Embryonic facial prominence (tissue), 1 donor: ENCODE results near the gene MCCC1.
"Not testable (repeated sequence)": the region's sequence is repeated elsewhere in the genome, so short reads cannot be mapped to it uniquely, and the experiment has no call there.

Experiments
- DNase-seq: peaks from one replicate; pipeline ENCODE4 v3.0.0-alpha.2; 2016; ENCODE audit errors: extremely low spot score

MCCC1 gene

GRCh38 chr3:183103950-183104349 is 4.7 kb upstream of the MCCC1 start:
- not testable (repeated sequence) for DNase-seq

- DNase-seq, result not testable (repeated sequence)
These were observed 1.7 kb upstream of the MCCC1 start for GRCh38 chr3:183101040-183101439.

GRCh38 chr3:183100376-183100775 is 1.1 kb upstream of the MCCC1 start:
- no peak for DNase-seq

GRCh38 chr3:183099838-183100204 is 525 bp upstream of the MCCC1 start:
- no peak for DNase-seq

- DNase-seq, result no peak
These were observed 715 bp downstream of the MCCC1 start for GRCh38 chr3:183098536-183099025.

GRCh38 chr3:183094711-183095110 is 4.6 kb downstream of the MCCC1 start:
- DNase-seq, result no peak

- DNase-seq, result no peak
These were observed 7.0 kb downstream of the MCCC1 start for GRCh38 chr3:183092256-183092655.

- no peak for DNase-seq
These were observed 12.1 kb downstream of the MCCC1 start for GRCh38 chr3:183087184-183087583.

- DNase-seq, result no peak
These were observed 13.5 kb downstream of the MCCC1 start for GRCh38 chr3:183085634-183086390.

GRCh38 chr3:183082355-183082915 is 16.9 kb downstream of the MCCC1 start:
- no peak for DNase-seq

GRCh38 chr3:183081459-183082183 is 17.7 kb downstream of the MCCC1 start:
- DNase-seq, result no peak

- no peak for DNase-seq
These were observed 18.7 kb downstream of the MCCC1 start for GRCh38 chr3:183080628-183081027.

- DNase-seq, result no peak
These were observed 24.4 kb downstream of the MCCC1 start for GRCh38 chr3:183074881-183075280.

- no peak for DNase-seq
These were observed 25.0 kb downstream of the MCCC1 start for GRCh38 chr3:183074261-183074660.

GRCh38 chr3:183073839-183074238 is 25.5 kb downstream of the MCCC1 start:
- DNase-seq, result no peak

- no peak for DNase-seq
These were observed 28.4 kb downstream of the MCCC1 start for GRCh38 chr3:183070892-183071291.

- DNase-seq, result no peak
These were observed 30.2 kb downstream of the MCCC1 start for GRCh38 chr3:183069086-183069485.

GRCh38 chr3:183066891-183067290 is 32.4 kb downstream of the MCCC1 start:
- not testable (repeated sequence) for DNase-seq

GRCh38 chr3:183064475-183064874 is 34.8 kb downstream of the MCCC1 start:
- DNase-seq, result no peak

- DNase-seq, result no peak
These were observed 37.7 kb downstream of the MCCC1 start for GRCh38 chr3:183061391-183062172.

- no peak for DNase-seq
These were observed 40.9 kb downstream of the MCCC1 start for GRCh38 chr3:183058351-183058750.

- DNase-seq, result no peak
These were observed 48.6 kb downstream of the MCCC1 start for GRCh38 chr3:183050706-183051105.
